HG02970 (cell line): ENCODE data around the gene UBL3.

Experiments used
- ATAC-seq: cut with Tn5 transposase; IDR thresholded peaks from one replicate; pipeline ENCODE4 v1.9.1; 2021; ENCODE audit warnings: mild to moderate bottlenecking, moderate library complexity, moderate number of reproducible peaks; ENCODE audit not compliant: unreplicated experiment, low FRiP score

UBL3 gene

GRCh38 chr13:29761815-29762214, 88.6 kb downstream of the UBL3 start:
- ATAC-seq = no peak

- ATAC-seq = no peak
Measured at GRCh38 chr13:29761160-29761559, 89.3 kb downstream of the UBL3 start.

GRCh38 chr13:29760544-29760943, 89.9 kb downstream of the UBL3 start:
- no peak for ATAC-seq

GRCh38 chr13:29758531-29759114, 91.8 kb downstream of the UBL3 start:
- ATAC-seq = peak; percentile 51

- ATAC-seq = no peak
Measured at GRCh38 chr13:29756506-29756905, 93.9 kb downstream of the UBL3 start.

- no peak for ATAC-seq
Measured at GRCh38 chr13:29754473-29754806, 96.0 kb downstream of the UBL3 start.

GRCh38 chr13:29753618-29754472, 96.6 kb downstream of the UBL3 start:
- ATAC-seq = no peak

- ATAC-seq = no peak
Measured at GRCh38 chr13:29752175-29752574, 98.2 kb downstream of the UBL3 start.

- no peak for ATAC-seq
Measured at GRCh38 chr13:29750183-29750530, 100.3 kb downstream of the UBL3 start.

GRCh38 chr13:29749401-29750182, 100.8 kb downstream of the UBL3 start:
- ATAC-seq = no peak

GRCh38 chr13:29748097-29748496, 102.3 kb downstream of the UBL3 start:
- no peak for ATAC-seq

- ATAC-seq = no peak
Measured at GRCh38 chr13:29746148-29746677, 104.2 kb downstream of the UBL3 start.

- no peak for ATAC-seq
Measured at GRCh38 chr13:29745704-29746103, 104.7 kb downstream of the UBL3 start.

- ATAC-seq = no peak
Measured at GRCh38 chr13:29743201-29743786, 107.1 kb downstream of the UBL3 start.

- ATAC-seq = no peak
Measured at GRCh38 chr13:29740961-29741360, 109.5 kb downstream of the UBL3 start.

GRCh38 chr13:29737061-29737460, 113.4 kb downstream of the UBL3 start:
- ATAC-seq = no peak

- ATAC-seq = no peak
Measured at GRCh38 chr13:29733147-29733611, 117.2 kb downstream of the UBL3 start.

- no peak for ATAC-seq
Measured at GRCh38 chr13:29730253-29730652, 120.2 kb downstream of the UBL3 start.

GRCh38 chr13:29722415-29722814, 128.0 kb downstream of the UBL3 start:
- no peak for ATAC-seq

- ATAC-seq = no peak
Measured at GRCh38 chr13:29721766-29722165, 128.7 kb downstream of the UBL3 start.

GRCh38 chr13:29718694-29719093, 131.7 kb downstream of the UBL3 start:
- ATAC-seq = no peak
